ENCODE results near the gene BTNL3.

Gene BTNL3

GRCh38 chr5:181024245-181025064 is 35.8 kb downstream of the BTNL3 start:
- no peak for TF ChIP-seq CTCF (conservative IDR thresholded peaks at IDR 0.05; ENCODE audit: low read depth, low read length)
- H3K4me3 ChIP-seq (ENCODE audit: low read depth, low read length), result no peak overlapping the region
- DNase-seq (ENCODE audit: low read depth), result no peak

GRCh38 chr5:181027452-181028031 is 38.9 kb downstream of the BTNL3 start:
- H3K4me3 ChIP-seq (ENCODE audit: low read depth, low read length), result no peak overlapping the region
- no peak for DNase-seq (ENCODE audit: low read depth)
- TF ChIP-seq CTCF (conservative IDR thresholded peaks at IDR 0.05; ENCODE audit: low read depth, low read length), result no peak

GRCh38 chr5:181028032-181028819 is 39.6 kb downstream of the BTNL3 start:
- H3K4me3 ChIP-seq (ENCODE audit: low read depth, low read length), result no peak overlapping the region
- DNase-seq (ENCODE audit: low read depth), result no peak
- TF ChIP-seq CTCF (conservative IDR thresholded peaks at IDR 0.05; ENCODE audit: low read depth, low read length), result no peak

GRCh38 chr5:181031716-181032115 is 43.1 kb downstream of the BTNL3 start:
- TF ChIP-seq CTCF (conservative IDR thresholded peaks at IDR 0.05; ENCODE audit: low read depth, low read length), result no peak
- no peak overlapping the region for H3K4me3 ChIP-seq (ENCODE audit: low read depth, low read length)
- DNase-seq (ENCODE audit: low read depth), result no peak

GRCh38 chr5:181035991-181036815 is 47.6 kb downstream of the BTNL3 start:
- no peak for TF ChIP-seq CTCF (conservative IDR thresholded peaks at IDR 0.05; ENCODE audit: low read depth, low read length)
- DNase-seq (ENCODE audit: low read depth), result no peak
- H3K4me3 ChIP-seq (ENCODE audit: low read depth, low read length), result no peak overlapping the region

GRCh38 chr5:181036816-181037364 is 48.2 kb downstream of the BTNL3 start:
- TF ChIP-seq CTCF (conservative IDR thresholded peaks at IDR 0.05; ENCODE audit: low read depth, low read length), result no peak
- no peak overlapping the region for H3K4me3 ChIP-seq (ENCODE audit: low read depth, low read length)
- no peak for DNase-seq (ENCODE audit: low read depth)

Data from choroid plexus epithelial cell (primary cell).